Neural cell (in vitro differentiated cells): ENCODE data around the gene EMC10.

Experiments used
- CTCF ChIP-seq: fragments of 450-650 bp; IDR thresholded peaks from 2 replicates; pipeline ENCODE4 v1.5.1; 2014; ENCODE audit warnings: antibody characterized with exemption, mild to moderate bottlenecking, moderate library complexity; ENCODE audit not compliant: poor library complexity, severe bottlenecking
- EZH2 ChIP-seq: fragments of 200-600, 300-800 bp; shearing (Covaris generic), sonication (generic); IDR thresholded peaks from 2 replicates; pipeline ENCODE4 v1.6.1; 2014; ENCODE audit warnings: antibody characterized with exemption, low read length, borderline replicate concordance, mild to moderate bottlenecking; ENCODE audit not compliant: insufficient read depth, poor library complexity, severe bottlenecking
- MXI1 ChIP-seq: fragments of 450-650 bp; conservative IDR thresholded peaks from 2 replicates; pipeline ENCODE4 v1.6.1; 2014; ENCODE audit warnings: antibody characterized with exemption, mild to moderate bottlenecking; ENCODE audit not compliant: poor library complexity, severe bottlenecking

- TF ChIP-seq MXI1 (no peak), CTCF (no peak), EZH2 (no peak)
Measured at GRCh38 chr19:50516456-50516855, 40.1 kb downstream of the EMC10 start.
